PC-3 (cell line): ENCODE data around the gene TLNRD1. TPM values are rescaled to one million over a fixed set of nuclear protein-coding genes. Genes with fewer than 3 reads are reported as not detected.

ENCODE experiments used
- ATAC-seq: fragments of 200-7000 bp; cut with Tn5 transposase; 2 replicates; pipeline ENCODE4 v1.9.1; 2020; ENCODE audit warnings: mild to moderate bottlenecking, moderate library complexity
- BruUV-seq: library from RNA; stranded (reverse); fragments of 400-500 nt; replicated peaks from 2 replicates; lab custom pipeline; 2021; lab: Mats Ljungman, UMichigan
- CTCF ChIA-PET: fragments of 300-600 bp; sonication (Branson Sonifier 250); formaldehyde crosslinking; loops from one replicate; lab custom pipeline; 2022; ENCODE audit warnings: antibody characterized with exemption; lab: Charles Lee
- POLR2A ChIA-PET: fragments of 300-600 bp; sonication (Branson Sonifier 250); formaldehyde crosslinking; loops from one replicate; lab custom pipeline; 2022; ENCODE audit warnings: antibody characterized with exemption; ENCODE audit not compliant: unreplicated experiment; lab: Charles Lee
- DNase-seq: peaks from one replicate; pipeline ENCODE4 v3.0.0-alpha.2; 2015
- H2AFZ ChIP-seq: fragments of 300-600 bp; sonication (generic); 2 replicates; pipeline ENCODE4 v1.6.0; 2016; ENCODE audit warnings: antibody characterized with exemption, low read length
- H3F3A ChIP-seq: fragments of 300-600 bp; sonication (generic); one replicate; pipeline ENCODE4 v1.6.0; 2017; ENCODE audit warnings: antibody characterized with exemption, low read length, control low read depth, mild to moderate bottlenecking; ENCODE audit not compliant: unreplicated experiment
- H3K27ac ChIP-seq: fragments of 300-600 bp; sonication (generic); 2 replicates; pipeline ENCODE4 v1.5.1; 2016; ENCODE audit warnings: mild to moderate bottlenecking, low read length
- H3K27me3 ChIP-seq: fragments of 300-600 bp; sonication (generic); 2 replicates; pipeline ENCODE4 v1.6.1; 2016; ENCODE audit warnings: low read length, mixed read lengths
- H3K36me3 ChIP-seq: fragments of 300-600 bp; sonication (generic); 2 replicates; pipeline ENCODE4 v1.6.1; 2016; ENCODE audit warnings: low read depth, mixed run types, low read length, mixed read lengths
- H3K4me1 ChIP-seq: fragments of 300-600 bp; sonication (generic); 2 replicates; pipeline ENCODE4 v1.5.1; 2016; ENCODE audit warnings: low read length; ENCODE audit not compliant: insufficient read depth
- H3K4me2 ChIP-seq: fragments of 300-600 bp; sonication (generic); 2 replicates; pipeline ENCODE4 v1.6.0; 2016; ENCODE audit warnings: low read length
- H3K4me3 ChIP-seq: fragments of 300-600 bp; sonication (generic); 2 replicates; pipeline ENCODE4 v1.5.1; 2016; ENCODE audit warnings: mild to moderate bottlenecking, low read length, mixed read lengths
- H3K79me2 ChIP-seq: fragments of 300-600 bp; sonication (generic); 2 replicates; pipeline ENCODE4 v1.6.1; 2017; ENCODE audit warnings: low read length, mixed read lengths
- H3K9ac ChIP-seq: fragments of 300-600 bp; sonication (generic); 2 replicates; pipeline ENCODE4 v1.6.0; 2016; ENCODE audit warnings: mild to moderate bottlenecking, low read length
- H3K9me2 ChIP-seq: fragments of 300-600 bp; sonication (generic); replicated peaks from 2 replicates; pipeline ENCODE4 v1.6.1; 2016; ENCODE audit warnings: mixed run types, low read length, mixed read lengths
- H3K9me3 ChIP-seq: fragments of 300-600 bp; sonication (generic); 2 replicates; pipeline ENCODE4 v1.6.1; 2016; ENCODE audit warnings: low read length, mixed read lengths
- H4K20me1 ChIP-seq: fragments of 300-600 bp; sonication (generic); 2 replicates; pipeline ENCODE4 v1.6.1; 2016; ENCODE audit warnings: low read length, mixed read lengths
- EZH2 ChIP-seq: fragments of 300-600 bp; sonication (generic); IDR thresholded peaks from one replicate; pipeline ENCODE4 v1.6.1; 2017; ENCODE audit warnings: antibody characterized with exemption, mild to moderate bottlenecking, low read length; ENCODE audit not compliant: unreplicated experiment
- EZH2phosphoT487 ChIP-seq: fragments of 300-600 bp; sonication (generic); IDR thresholded peaks from 2 replicates; pipeline ENCODE4 v1.6.1; 2018; ENCODE audit warnings: mild to moderate bottlenecking, antibody characterized with exemption, low read length, borderline replicate concordance
- intact Hi-C: fragments of 100-400 bp; cut with micrococcal nuclease; formaldehyde crosslinking; loops from 2 replicates; pipeline ENCODE4 v1.9.0; 2023
- total RNA-seq: library from RNA; depleted of rRNA; stranded (reverse); fragments of >200 nt; gene quantifications from 2 replicates; pipeline ENCODE4 v1.2.3, GENCODE V29; 2014
- TF ChIP-seq, protein P1 (sequence below): fragments of 300-600 bp; sonication (generic); conservative IDR thresholded peaks from 2 replicates; pipeline ENCODE4 v1.5.1; 2017; ENCODE audit warnings: antibody characterized with exemption, low read depth, mild to moderate bottlenecking, low read length

TLNRD1 gene
- total RNA-seq, 1 experiment from 2014 or later: 17.8 TPM

- Histone ChIP-seq H3K9me2 (no peaks in the 10 kb centered on the region), H3K79me2 (0 out of 2 replicates have a peak, but pooled peaks cover 3% of the 10 kb centered on the region), H2AFZ (no peak overlapping the region), H3K36me3 (no peaks in the 10 kb centered on the region), H4K20me1 (no peaks in the 10 kb centered on the region), H3K9ac (no peak overlapping the region), H3K4me1 (no peaks in the 10 kb centered on the region), H3K4me2 (no peak overlapping the region), H3K27ac (no peak overlapping the region), H3K4me3 (no peak overlapping the region), H3K9me3 (no peaks in the 10 kb centered on the region), H3K27me3 (no peaks in the 10 kb centered on the region), H3F3A (no peaks in the 10 kb centered on the region)
- CTCF ChIA-PET: no interaction called here
- intact Hi-C loops: no loop called here
- DNase-seq (no peak), ATAC-seq (no peak)
- no TSS peak for BruUV-seq
- POLR2A ChIA-PET: no interaction called here
- TF ChIP-seq, protein P1, sequence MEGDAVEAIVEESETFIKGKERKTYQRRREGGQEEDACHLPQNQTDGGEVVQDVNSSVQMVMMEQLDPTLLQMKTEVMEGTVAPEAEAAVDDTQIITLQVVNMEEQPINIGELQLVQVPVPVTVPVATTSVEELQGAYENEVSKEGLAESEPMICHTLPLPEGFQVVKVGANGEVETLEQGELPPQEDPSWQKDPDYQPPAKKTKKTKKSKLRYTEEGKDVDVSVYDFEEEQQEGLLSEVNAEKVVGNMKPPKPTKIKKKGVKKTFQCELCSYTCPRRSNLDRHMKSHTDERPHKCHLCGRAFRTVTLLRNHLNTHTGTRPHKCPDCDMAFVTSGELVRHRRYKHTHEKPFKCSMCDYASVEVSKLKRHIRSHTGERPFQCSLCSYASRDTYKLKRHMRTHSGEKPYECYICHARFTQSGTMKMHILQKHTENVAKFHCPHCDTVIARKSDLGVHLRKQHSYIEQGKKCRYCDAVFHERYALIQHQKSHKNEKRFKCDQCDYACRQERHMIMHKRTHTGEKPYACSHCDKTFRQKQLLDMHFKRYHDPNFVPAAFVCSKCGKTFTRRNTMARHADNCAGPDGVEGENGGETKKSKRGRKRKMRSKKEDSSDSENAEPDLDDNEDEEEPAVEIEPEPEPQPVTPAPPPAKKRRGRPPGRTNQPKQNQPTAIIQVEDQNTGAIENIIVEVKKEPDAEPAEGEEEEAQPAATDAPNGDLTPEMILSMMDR: no peak
- no peak for TF ChIP-seq EZH2
- no peak for TF ChIP-seq EZH2phosphoT487
Measured at GRCh38 chr15:81016489-81017068, 15.9 kb downstream of the TLNRD1 start.

- ATAC-seq: no peak
- TF ChIP-seq EZH2phosphoT487 (no peak), EZH2 (no peak)
- TF ChIP-seq, protein P1: no peak
- H3K27me3 ChIP-seq: no peaks in the 10 kb centered on the region
- no peaks in the 10 kb centered on the region for H3F3A ChIP-seq
- no TSS peak for BruUV-seq
- H2AFZ ChIP-seq: no peak overlapping the region
- no peak overlapping the region for H3K27ac ChIP-seq
- no peaks in the 10 kb centered on the region for H3K36me3 ChIP-seq
- H3K4me1 ChIP-seq: no peaks in the 10 kb centered on the region
- intact Hi-C loops: no loop called here
- no peak for DNase-seq
- H3K9ac ChIP-seq: no peak overlapping the region
- ChIA-PET CTCF (no interaction called here), POLR2A (no interaction called here)
- no peaks in the 10 kb centered on the region for H3K9me3 ChIP-seq
- no peaks in the 10 kb centered on the region for H4K20me1 ChIP-seq
- H3K4me3 ChIP-seq: no peak overlapping the region
- no peaks in the 10 kb centered on the region for H3K79me2 ChIP-seq
- no peak overlapping the region for H3K4me2 ChIP-seq
- no peaks in the 10 kb centered on the region for H3K9me2 ChIP-seq
Measured at GRCh38 chr15:81018197-81018596, 17.5 kb downstream of the TLNRD1 start.

GRCh38 chr15:81021321-81021720 lies 20.6 kb downstream of the TLNRD1 start:
- H3K9ac ChIP-seq: no peak overlapping the region
- no TSS peak for BruUV-seq
- ATAC-seq (no peak), DNase-seq (no peak)
- TF ChIP-seq EZH2 (no peak), EZH2phosphoT487 (no peak)
- TF ChIP-seq, protein P1: no peak
- H3K4me3 ChIP-seq: no peak overlapping the region
- H3K36me3 ChIP-seq: no peaks in the 10 kb centered on the region
- intact Hi-C loops: no loop called here
- H3K27ac ChIP-seq: no peak overlapping the region
- no peaks in the 10 kb centered on the region for H3K4me1 ChIP-seq
- POLR2A ChIA-PET: no interaction called here
- H2AFZ ChIP-seq: no peak overlapping the region
- no peaks in the 10 kb centered on the region for H3F3A ChIP-seq
- H3K9me2 ChIP-seq: no peaks in the 10 kb centered on the region
- H3K27me3 ChIP-seq: no peaks in the 10 kb centered on the region
- CTCF ChIA-PET: no interaction called here
- H3K4me2 ChIP-seq: no peak overlapping the region
- no peaks in the 10 kb centered on the region for H3K79me2 ChIP-seq
- no peaks in the 10 kb centered on the region for H4K20me1 ChIP-seq
- H3K9me3 ChIP-seq: no peaks in the 10 kb centered on the region
